Stimulated activated CD4-positive, alpha-beta T cell treated with anti-CD3 and anti-CD28 coated beads, Interleukin-4, amount 100 ng/mL, for 48 hours (primary cell): ENCODE results near the gene OR2S2.
"Not testable (repeated sequence)": the region's sequence is repeated elsewhere in the genome, so short reads cannot be mapped to it uniquely, and the experiment has no call there.

Experiments used
- DNase-seq, 2 donors: peaks; one replicate each; pipeline ENCODE4 v3.0.0-alpha.2; 2020; ENCODE audit warnings: low read depth in 2 of 2

The OR2S2 gene, protein sequence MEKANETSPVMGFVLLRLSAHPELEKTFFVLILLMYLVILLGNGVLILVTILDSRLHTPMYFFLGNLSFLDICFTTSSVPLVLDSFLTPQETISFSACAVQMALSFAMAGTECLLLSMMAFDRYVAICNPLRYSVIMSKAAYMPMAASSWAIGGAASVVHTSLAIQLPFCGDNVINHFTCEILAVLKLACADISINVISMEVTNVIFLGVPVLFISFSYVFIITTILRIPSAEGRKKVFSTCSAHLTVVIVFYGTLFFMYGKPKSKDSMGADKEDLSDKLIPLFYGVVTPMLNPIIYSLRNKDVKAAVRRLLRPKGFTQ

DNA sequence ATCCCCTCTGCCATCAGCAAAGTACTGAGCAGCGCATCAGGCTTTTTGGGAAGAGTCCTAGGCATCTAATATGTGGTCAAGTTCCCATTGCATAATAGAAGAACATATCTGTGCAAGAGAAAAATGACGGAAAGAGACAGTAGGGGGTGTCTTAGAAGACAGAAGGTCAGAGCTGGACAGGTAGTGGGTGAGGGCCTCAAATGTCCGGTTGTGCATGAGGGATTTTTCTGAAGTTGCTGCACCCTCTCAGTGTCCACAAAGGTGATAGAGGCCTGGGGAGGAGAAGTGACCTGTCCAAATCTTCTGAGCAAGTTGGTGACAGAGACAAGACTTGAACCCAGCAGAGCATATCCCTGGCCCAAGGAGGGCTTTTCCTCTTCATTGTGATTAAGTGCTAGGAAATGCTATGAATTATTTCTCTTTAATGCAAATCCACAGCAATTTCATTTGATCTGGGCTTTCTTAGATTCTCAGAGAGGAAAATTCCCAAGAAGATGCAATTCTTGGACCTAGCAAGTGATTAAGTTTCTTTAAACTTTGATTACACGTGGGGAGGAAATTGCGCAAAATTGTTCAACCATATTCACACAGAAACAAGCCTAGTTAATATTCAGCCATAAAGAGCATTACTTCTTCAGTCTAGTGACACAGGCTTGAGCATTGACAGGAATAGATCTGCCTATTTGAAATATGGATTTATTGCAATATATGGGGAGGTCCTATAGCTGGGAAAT is at the start of gene OR2S2:
Gene OR2S2 (minus strand): TSS at position 51 of the 734 bp plus-strand sequence. CDS start 56 bp downstream, outside the sequence.
- DNase-seq, result no peak

DNA sequence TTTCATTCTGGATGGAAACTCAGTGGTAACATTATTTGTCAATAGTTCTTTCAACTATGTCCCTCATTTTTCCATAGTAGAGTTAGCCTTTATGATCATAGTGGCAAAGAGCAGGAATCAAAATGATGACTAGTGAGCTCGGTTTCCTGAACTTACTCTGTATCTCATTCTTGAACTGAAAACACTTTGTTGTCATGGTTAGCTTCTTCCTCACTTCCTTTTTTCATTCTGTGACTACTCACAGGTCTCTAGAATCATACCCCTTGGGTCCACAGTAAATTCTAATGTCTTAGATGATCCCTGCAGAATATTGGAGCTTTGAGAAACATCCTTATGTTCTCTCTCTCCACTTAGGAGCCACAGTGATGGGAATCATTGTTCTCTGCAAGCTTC is 49.4 kb upstream of the OR2S2 start:
- DNase-seq, result no peak

DNA sequence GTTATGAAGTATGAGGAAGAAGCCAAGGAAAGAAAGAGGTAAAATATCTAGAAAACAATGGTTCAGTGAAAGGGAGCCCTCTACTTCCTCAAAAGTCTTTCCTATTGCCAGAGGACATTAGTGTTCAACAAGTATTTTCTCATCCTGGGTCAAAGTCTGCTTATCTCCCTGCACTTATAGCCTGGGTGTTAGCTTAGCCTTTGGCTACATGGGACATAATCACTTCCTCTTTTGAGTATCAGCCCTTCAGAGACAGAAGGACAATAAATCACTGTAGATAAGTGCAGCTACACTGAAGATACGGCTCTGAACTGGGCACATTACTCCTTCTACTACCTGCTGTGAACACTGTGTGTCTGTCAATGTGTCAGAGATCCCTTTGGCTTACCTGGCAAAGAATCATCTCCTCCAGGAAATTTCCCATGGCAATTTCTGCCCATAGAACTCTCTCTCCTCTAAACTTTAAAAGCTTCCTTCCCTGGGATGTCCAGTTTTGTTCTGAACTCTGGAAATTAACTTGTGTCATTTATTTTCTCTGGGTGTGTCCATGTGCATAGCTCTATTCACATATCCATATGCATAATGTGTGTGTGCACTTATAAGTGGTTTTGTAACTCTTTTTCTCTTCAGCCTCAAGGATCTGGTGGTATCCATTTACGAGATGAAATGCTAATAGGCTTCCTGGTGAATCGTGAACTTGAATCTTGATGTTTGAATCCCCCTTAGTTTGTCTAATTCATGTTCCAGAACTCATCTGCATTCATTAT is 48.8 kb upstream of the OR2S2 start:
- DNase-seq, result no peak

DNA sequence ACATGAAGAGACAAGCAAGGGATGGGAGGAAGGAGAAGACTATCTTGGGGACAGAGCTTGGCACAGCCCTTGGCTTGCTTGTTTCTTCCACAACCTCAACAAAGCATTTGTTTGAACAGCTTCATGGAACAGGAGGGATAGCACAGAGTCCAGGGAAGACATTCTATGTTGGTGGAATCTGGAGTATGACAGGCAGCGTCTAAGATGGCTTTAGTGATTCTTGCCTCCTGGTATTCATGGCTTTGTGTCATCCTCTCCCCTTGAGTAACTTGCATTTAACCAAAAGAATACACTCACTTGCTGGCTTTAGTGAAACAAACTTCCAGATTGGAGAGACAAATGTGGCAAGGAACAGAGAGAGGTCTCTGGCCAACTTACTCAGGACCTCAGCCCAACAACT is 47.9 kb upstream of the OR2S2 start:
- DNase-seq, result no peak

DNA sequence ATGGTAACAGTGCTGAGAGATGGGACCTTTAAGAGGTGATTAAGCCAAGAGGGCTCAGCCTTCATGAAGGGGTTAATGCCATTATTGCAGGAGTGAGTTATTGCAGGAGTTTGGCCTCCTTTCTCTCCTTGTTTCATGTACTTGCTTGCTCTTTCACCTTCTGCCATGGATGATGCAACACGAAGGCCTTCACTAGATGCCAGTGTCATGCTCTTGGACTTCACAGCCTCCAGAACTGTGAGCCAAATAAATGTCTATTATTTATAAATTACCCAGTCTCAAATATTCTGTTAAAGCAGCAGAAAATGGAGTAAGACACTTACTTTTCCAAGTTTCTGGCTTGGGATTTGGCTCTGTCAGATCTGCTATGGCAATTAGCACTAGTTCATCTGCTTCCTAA is 40.4 kb upstream of the OR2S2 start:
- no peak for DNase-seq

DNA sequence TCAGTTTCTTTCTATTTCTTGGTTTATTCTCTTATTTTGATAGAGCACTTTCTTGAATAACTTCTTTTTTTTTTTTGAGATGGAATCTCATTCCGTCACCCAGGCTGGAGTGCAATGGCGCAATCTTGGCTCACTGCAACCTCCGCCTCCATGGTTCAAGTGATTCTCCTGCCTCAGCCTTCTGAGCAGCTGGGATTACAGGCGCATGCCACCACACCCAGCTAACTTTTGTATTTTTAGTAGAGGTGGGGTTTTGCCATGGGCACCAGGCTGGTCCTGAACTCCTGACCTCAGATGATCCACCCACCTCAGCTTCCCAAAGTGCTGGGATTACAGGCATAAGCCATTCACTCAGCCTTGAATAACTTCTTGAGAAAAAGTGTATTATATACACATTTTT is 39.1 kb upstream of the OR2S2 start:
- not testable (repeated sequence) for DNase-seq

DNA sequence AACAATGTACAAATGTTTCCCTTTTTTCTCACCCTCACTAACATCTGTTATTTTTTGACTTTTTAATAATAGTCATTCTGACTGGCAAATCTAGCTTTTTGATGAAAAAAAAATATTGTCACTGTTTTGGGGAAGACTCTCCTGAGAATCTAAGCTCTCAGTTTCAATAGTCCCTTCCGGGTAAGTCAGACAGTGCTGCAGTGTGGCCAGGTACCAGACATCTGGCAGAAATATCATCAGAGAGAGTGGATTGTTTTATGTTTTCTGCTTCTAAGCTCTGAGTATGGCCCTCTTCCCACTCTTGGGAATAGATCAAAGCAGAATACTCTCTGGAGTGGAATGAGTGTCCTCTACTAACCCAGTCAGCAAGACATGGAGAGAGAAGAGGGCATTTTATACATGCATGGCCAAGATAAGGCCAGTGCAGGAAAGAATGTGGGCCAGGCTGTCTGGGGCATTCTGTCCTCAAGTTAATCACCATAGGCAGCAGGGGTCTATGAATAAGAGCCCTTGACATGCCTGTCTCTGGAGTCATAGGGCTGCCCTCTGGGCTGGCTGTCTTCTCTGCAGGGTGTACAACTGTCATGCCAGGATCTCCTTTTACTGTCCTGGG is 38.5 kb upstream of the OR2S2 start:
- DNase-seq, result no peak

DNA sequence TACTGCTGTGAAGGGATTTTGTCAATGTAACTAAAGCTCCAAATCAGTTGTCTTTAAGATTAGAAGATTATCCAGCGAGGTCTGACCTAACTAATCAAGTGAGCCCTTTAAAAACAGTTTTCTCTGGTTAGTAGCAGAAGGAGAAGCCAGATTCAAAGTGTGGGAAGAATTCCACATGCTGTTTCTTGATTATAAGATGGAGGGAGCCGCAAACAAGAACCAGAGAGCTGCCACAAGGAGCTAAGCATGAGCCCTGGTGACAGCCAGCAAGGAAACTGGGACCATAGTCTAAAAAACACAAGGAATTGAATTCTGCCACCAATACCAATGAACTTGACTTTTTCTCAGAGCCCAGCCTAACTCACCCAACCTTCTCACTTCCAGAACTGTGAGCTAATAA is 37.0 kb upstream of the OR2S2 start:
- DNase-seq, result no peak

DNA sequence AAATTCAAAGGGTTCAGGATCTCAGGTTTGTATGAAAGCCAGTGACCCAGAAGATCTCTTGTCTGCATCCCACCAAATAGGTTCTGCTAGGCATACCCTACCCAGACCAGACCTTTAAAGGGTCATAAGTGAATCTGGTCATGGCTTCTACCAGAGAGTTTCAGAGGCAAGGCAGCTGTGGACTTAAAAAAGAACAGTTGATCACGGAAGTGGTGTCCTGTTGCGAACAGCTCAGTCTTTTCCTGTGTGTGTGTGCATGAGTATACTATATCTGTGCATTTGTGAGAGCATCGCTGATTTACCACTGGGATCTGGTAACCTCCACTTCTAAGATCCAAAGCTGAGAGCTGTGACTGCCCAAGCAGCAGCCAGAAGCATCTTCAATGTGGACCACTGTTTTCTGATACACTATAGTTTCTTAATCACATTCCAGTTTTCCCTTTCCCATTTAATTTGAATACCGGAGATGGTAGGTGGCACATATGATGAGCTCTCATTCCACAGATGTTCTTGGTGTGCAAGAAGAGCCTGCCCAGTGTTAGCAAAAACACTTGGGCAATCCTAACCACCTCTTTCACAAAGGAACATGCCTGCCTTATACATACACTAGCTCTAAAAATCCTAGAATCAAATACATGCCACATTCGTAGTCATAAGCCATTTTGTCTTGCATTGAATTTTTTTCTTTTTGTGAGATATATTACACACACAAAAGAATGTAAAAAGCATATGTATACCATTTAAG is 36.2 kb upstream of the OR2S2 start:
- DNase-seq, result no peak

DNA sequence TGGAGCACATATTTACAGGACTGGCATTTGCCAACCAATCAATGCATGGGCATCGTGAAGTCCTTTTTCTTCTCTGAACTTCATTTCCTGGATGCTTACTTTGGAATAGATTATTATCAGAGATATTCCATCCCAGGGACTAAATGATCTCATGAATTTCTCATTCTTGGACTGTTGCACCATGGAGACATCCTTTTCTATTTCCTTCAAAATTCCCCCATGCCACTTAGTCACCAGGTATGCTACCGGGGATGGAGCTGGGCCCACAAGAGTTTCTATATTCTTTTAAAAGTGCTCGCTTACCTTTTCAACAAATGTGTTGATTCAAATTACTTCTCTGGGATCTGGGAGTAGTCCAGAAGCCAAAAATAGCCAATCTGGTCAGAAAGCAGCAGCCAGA is 35.2 kb upstream of the OR2S2 start:
- DNase-seq, result not testable (repeated sequence)

DNA sequence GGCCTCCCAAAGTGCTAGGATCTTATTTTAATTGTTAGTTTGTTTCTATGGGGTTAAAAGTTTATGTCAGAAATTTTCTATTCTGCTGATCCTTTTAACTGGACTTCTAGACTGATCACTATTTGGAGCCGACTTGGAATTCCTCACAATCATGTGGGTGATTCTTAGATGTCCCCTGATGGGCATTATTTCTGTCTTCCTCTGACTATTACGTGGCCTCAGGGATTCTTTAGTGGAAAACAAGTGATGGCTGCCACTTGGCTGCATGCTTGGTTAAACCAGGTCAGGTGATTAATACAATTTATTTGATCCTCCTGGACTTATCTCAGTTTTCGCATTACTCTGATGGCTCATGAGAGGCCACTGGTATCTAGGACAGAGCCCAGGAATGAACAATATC is 32.2 kb upstream of the OR2S2 start:
- no peak for DNase-seq

DNA sequence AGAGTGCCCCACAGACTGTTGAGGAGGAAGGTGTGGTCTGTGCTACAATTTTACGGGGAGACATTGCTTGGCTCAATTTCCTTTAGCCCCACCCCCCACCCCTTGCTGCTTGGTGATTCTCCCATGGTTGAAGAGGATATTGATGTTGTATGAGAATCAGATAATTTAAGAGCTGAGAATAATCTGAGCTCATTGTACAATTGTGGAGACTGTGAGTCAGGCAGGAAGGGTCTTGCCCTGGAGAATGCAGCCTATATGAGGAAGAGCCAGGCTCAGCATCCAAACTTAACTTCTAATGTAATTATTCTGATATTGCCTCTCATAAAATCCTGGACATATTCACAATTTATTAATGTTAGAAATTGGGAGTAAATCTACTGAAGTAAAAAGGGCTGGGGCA is 26.1 kb upstream of the OR2S2 start:
- no peak for DNase-seq

DNA sequence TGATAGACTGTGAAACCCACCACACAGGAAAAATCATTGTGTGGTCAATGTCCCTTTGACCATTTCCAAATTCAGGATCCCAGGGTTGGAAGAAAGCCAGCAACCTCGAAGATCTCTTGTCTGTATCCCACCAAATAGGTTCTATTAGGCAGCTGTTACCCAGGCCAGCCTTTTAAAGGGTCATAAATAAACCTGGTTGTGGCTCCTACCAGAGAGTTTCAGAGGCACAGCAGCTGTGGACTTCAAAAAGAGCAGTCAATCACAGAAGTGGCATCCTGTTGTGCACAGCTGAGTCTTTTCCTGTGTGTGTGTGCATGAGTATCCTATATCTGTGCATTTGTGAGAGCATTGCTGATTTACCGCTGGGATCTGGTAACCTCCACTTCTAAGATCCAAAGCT is 23.7 kb upstream of the OR2S2 start:
- no peak for DNase-seq

DNA sequence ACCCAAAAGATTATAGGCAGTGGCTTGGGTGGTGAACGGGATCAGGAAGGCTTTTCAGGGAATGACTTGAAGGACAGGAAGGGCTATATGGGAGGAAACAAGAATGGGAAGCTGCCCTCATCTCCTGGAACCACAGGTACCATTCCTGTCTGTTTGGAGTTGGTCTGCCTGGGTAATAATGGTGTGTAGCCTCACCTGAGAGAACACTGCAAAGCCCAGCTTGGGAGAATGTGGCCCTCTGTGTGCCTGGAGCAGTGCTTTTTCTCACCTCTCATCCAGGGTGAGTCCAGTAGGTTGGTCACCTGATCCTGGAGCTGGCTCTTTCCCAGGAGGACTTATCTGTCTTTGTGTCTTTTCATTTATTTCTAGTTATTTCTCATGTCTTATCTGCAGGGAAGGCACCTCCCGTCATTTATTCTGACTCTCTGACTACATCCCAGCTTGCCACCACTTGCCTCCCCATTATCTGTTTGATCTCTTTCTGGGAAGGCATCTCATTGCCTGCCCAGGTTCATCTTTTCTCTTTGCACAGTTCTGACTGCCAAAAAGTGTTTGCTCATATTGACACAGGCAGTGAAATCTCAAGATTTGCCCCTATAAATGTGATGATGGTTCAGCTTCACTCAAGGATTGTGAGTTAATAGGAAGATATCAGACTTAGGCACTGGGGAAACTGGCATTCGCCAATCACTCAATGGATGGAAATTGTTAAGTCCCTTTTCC is 22.5 kb upstream of the OR2S2 start:
- DNase-seq, result no peak

DNA sequence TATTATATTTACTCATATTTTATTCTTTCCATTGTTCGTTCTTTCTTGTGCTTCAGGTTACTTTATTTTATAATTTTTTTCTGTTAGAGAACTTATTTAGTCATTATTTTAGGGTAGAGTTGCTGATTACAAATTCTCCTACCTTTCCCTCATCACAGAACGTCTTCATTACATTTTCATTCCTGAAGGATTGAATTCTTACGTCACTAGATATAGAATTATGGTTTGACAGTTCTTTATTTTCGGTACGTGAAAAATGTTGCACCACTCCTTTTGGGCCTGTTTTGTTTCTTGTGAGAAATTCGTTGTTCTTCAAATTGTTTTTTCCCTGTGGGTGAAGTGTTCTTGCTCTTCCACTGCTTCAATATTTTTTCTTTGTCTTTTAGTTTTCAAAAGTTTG is 20.8 kb upstream of the OR2S2 start:
- DNase-seq, result no peak

DNA sequence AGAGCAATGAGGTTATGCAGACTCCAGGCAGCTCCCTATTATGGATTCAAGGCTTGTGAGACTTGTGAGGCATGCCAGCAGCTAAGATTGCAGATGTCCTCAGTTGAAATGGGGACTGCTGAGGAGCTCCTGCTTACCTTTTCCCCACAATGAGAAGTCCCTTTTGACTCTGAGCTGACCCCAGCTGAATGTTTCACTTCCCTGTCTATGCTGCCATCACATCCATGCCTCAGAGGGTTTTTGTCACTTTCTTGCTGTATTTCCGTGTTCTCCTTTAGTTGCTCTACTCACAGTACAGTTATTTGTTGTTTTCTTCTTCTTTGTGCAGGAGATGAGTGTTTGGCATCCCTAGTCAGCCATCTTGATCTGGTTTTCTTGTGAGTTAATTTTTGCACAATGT is 18.8 kb upstream of the OR2S2 start:
- DNase-seq, result no peak

DNA sequence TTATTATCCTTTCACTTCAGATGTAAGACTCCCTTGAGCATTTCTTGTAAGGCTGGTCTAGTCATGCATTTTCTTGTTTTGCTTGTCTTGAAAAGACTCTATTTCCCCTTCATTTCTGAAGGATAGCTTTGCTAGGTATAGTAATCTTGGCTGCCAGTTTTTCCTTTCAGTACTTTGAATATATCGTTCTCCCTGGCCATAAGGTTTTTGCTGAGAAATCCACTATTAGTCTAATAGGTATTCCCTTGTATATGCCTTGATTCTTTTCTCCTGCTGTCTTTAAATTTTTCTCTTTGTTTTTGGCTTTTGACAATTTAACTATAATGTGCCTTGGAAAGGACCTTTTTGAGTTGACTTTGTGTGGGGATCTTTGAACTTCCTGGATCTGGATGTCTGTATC is 16.8 kb upstream of the OR2S2 start:
- DNase-seq, result no peak

DNA sequence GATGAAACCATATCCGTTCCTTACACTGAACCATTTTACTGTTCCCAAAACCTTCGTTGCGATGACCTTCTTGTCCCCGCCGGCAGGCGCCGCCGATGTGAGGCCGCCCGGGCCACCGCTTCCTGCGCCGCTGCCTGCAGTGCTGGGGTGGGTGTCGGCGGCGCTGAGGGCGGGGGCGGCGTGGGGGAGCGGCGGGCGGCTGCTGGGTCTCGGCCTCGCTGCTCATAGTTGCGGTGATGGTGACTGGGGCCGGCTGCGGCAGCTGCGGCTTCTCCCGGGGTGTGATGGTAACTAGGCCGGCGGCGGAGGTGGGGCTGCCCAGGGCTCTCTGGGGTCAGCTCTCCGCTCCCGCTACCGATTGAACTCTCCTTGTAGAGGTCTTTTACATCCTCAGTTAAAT is 14.1 kb upstream of the OR2S2 start:
- peak in 1 of 2 donors; percentile 10 for DNase-seq

DNA sequence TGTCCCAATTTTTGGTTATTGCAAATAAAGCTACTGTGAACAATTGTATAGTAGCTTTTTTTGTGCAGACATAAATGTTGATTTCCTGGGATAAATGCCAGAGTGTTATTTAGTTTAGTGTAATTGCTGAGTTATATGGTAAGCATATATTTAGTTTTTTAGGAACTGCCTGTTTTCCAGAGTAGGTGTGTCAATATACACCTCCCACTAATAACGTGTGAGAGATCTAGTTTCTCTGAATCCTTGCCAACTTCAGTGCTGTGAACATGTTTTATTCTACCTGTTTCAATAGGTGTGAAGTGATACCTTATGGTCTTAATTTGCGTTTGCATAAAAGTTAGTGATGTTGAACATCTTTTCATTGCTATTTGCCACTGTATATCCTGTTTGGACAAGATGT is 9.1 kb upstream of the OR2S2 start:
- no peak for DNase-seq

DNA sequence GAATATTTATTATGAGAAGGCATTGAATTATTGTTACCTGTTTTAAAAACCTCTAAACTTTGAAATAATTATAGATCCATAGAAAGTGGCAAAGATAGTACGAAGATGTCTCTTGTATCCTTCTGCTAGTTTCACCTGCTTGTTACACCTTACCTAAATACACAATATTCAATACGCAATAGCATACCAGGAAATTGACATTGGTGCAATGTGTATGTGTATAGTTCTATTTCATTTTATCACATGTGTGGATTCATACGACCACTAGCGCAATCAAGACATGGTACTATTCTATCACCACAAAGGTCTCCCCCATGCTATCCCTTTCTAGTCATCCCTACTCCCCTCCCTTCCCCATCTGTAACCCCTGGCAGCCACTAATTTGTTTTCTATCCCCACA is 8.5 kb upstream of the OR2S2 start:
- DNase-seq, result no peak

DNA sequence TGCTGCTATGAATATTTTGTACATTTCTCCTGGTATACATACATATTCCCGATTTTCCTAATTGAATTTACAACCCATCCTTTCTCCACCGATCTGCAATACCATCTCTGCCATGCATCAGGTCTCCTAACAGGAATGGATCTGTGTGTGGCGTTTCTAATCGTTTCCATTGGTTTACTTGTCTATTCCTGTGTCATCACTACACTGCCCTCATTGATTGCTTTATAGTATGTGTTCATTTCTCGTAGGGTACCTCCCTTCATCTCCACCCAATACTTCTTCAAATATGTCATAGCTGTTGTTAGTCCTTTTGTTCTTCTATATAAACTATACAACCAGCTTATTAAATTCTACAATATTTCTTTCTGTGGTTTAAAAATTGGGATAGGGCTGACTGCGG is 7.1 kb upstream of the OR2S2 start:
- no peak for DNase-seq
